Epithelial cell of proximal tubule (primary cell): ENCODE data around the gene ROCK2. TPM values are rescaled to one million over a fixed set of nuclear protein-coding genes. Genes with fewer than 3 reads are reported as not detected.

ENCODE experiments used
- DNase-seq: peaks from one replicate; pipeline ENCODE4 v3.0.0-alpha.2; 2011; ENCODE audit warnings: low read depth
- H3K4me3 ChIP-seq: 2 replicates; pipeline ENCODE4 v1.5.1; 2011; ENCODE audit warnings: low read depth, mild to moderate bottlenecking, low read length
- total RNA-seq: library from RNA; depleted of rRNA; stranded (reverse); fragments of >200 nt; gene quantifications from 2 replicates; pipeline ENCODE4 v1.2.3, GENCODE V29; 2015
- TF ChIP-seq, protein P1 (sequence below): conservative IDR thresholded peaks from 2 replicates; pipeline ENCODE4 v1.5.1; 2012; ENCODE audit warnings: low read depth, mild to moderate bottlenecking, low read length

ROCK2 gene
- total RNA-seq, 1 donor from 2014 or later: 22.2 TPM

DNA sequence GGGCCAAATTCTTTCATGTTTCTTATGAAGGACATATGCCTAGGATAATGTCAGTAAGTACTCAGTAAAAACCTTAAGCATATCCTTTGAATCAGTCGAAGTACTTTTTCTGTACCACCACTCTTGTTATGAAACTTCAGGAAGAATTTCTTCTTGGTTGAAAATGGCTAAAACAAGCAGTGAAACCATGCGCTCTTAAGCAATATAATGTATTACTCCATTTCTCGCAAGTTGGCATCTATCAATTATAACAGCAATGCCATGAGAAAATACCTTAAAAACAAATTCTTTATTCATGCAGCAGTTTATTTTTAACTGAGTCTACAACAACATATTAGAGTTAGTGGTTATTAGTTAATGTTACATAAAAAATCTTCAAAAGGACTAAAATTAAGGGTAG, 148.2 kb downstream of the ROCK2 start:
- no peak overlapping the region for H3K4me3 ChIP-seq
- TF ChIP-seq, protein P1, sequence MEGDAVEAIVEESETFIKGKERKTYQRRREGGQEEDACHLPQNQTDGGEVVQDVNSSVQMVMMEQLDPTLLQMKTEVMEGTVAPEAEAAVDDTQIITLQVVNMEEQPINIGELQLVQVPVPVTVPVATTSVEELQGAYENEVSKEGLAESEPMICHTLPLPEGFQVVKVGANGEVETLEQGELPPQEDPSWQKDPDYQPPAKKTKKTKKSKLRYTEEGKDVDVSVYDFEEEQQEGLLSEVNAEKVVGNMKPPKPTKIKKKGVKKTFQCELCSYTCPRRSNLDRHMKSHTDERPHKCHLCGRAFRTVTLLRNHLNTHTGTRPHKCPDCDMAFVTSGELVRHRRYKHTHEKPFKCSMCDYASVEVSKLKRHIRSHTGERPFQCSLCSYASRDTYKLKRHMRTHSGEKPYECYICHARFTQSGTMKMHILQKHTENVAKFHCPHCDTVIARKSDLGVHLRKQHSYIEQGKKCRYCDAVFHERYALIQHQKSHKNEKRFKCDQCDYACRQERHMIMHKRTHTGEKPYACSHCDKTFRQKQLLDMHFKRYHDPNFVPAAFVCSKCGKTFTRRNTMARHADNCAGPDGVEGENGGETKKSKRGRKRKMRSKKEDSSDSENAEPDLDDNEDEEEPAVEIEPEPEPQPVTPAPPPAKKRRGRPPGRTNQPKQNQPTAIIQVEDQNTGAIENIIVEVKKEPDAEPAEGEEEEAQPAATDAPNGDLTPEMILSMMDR: no peak
- no peak for DNase-seq

DNA sequence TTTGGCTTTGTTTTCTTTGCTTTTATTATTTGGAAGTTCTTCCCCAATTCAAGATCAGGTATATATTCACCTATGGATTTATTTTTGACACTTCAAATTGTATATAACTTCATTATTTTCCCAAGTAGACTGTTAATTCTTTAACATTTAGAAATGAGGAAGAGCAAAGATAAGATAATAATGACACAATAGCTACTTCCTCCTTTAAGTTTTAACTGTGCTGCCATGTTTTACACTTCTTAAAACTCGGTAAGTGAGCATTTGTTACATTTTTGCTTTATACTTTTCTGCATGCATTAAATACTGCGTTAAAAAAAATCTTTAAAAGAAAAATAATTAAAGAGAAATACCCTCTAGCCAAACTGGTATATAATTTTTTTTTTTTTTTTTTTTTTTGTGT, 156.7 kb downstream of the ROCK2 start:
- TF ChIP-seq, protein P1: no peak

DNA sequence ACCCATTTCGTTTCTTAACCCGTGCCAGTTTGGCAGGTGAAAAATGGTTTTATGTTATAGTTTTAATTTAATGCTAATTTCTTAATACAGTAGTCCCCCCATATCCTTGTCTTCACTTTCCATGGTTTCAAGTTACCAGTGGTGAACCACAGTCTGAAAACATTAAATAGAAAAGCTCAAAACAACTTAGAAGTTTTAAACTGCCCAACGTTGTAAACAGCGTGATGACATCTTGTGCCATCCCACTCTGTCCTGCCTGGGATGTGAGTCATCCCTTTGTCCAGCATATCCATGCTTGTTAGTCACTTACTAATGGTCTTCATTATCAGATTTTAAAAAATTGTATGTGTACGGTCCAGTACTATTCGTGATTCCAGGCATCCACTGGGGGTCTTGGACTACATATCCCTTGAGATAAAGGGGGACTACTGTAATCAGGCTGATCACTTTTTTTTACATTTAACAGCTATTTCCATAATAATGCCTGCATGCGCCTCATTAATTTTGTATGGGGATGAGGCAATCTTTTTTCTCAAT, 157.3 kb downstream of the ROCK2 start:
- TF ChIP-seq, protein P1: no peak
- no peak overlapping the region for H3K4me3 ChIP-seq
- peak; percentile 3 for DNase-seq

More for the DNA sequence above, 156.7 kb downstream of the ROCK2 start:
- DNase-seq: no peak
- H3K4me3 ChIP-seq: no peak overlapping the region

DNA sequence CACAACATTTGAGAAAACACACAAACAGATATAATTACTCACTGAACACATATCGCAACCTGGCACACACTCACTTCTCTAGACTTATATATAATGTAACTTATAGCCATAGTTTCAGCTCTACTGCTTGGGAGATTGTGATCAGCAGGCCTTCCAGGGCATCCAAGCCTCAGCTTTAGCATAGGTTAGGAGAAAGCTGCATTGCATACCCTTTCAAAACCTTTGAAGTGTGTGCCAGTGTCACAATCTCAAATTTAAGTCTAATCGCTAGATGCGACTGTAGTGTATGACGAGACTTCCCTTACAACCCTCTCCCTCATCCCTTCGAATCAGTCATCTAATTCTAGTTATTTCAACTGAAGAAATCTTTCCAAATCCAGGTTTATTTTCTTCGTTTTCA, 158.3 kb downstream of the ROCK2 start:
- DNase-seq: no peak
- TF ChIP-seq, protein P1: no peak
- no peak overlapping the region for H3K4me3 ChIP-seq

DNA sequence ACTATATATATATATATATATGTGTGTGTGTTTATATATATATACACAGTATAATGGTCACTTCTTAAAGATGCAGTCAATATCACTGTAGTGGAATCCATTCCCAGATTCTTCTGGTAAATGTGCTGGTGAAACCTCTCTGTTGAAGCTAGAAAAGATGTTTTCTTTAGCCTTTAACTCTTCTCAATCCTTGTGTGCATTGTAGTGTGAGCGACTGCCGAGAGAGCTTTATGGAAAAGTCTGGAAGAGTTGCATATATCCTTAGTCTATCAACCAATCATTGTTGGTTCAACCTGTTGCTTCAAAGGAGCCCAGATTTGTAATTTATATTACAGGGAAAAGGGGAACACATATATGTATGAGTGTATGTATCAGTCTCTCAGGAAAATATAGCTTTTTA, 161.5 kb downstream of the ROCK2 start:
- no peak for DNase-seq
- H3K4me3 ChIP-seq: no peak overlapping the region
- TF ChIP-seq, protein P1: no peak

DNA sequence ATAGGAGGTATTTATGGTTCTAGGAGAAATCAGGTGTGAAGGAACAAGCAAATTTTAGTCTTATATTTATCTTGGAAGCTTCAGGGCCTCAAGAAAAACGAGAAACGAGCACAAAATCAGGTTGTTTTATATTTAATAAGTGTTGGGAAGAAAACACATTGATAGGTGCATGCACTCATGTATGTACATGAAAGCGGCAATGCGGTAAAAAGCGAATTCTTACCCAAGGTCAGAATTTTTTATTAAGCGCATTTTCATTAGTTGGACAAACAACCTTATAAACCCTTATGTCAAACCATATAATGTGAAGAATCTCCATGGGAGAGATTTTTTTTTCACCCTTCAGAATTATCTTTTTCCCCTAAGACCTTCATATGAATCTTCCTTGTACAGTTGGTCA, 163.8 kb downstream of the ROCK2 start:
- no peak overlapping the region for H3K4me3 ChIP-seq
- DNase-seq: no peak
- TF ChIP-seq, protein P1: no peak

DNA sequence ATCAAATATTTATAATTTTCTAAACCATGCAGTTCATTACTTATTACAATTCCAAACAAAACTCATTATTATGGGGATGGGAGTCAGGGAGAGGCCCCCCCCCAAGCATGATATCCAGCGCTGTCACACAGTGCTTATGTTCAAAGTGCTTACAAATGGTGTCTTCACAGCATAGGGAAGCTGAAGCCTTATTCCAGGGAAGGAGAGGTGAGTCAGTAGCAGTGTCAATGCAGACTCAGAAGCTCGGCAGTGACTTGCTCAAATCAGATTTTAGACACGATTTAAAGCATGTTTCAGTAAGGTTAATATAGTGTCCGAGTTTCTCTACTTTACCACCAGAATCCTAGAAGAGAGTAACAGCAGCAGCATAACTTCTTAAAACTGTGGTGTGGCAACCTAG, 164.5 kb downstream of the ROCK2 start:
- no peak for DNase-seq
- TF ChIP-seq, protein P1: no peak
- H3K4me3 ChIP-seq: no peak overlapping the region
